HCT116 (cell line): ENCODE data around the gene NDUFS8. TPM values are rescaled to one million over a fixed set of nuclear protein-coding genes. Genes with fewer than 3 reads are reported as not detected.

Experiments used
- ATAC-seq: fragments of 200-7000 bp; cut with Tn5 transposase; 2 replicates; pipeline ENCODE4 v1.9.1; 2020; ENCODE audit warnings: mild to moderate bottlenecking, moderate library complexity
- BruUV-seq: library from RNA; stranded (reverse); fragments of 400-500 nt; replicated peaks from 2 replicates; lab custom pipeline; 2021; lab: Mats Ljungman, UMichigan
- CTCF ChIA-PET: fragments of 300-600 bp; sonication (Branson Sonifier 250); formaldehyde crosslinking; loops from one replicate; lab custom pipeline; 2021; ENCODE audit warnings: antibody characterized with exemption; lab: Charles Lee
- POLR2A ChIA-PET: fragments of 300-600, 350-600 bp; sonication (Branson Sonifier 250); formaldehyde crosslinking; loops from one replicate; lab custom pipeline; 2021; ENCODE audit warnings: antibody characterized with exemption; lab: Charles Lee
- RAD21 ChIA-PET, 2 experiments: fragments of 300-600 bp; sonication (Branson Sonifier 250); formaldehyde crosslinking; loops; one replicate each; lab custom pipeline; 2023; ENCODE audit warnings: low total read pairs in 2 of 2; ENCODE audit not compliant: uncharacterized antibody in 2 of 2, unreplicated experiment in 2 of 2, low non-redundant PET in 1 of 2; lab: Charles Lee
- DNase-seq: peaks from one replicate; pipeline ENCODE4 v3.0.0-alpha.2; 2010; ENCODE audit warnings: low read depth, low spot score
- H2AFZ ChIP-seq: fragments of 200-600 bp; shearing (Covaris generic), sonication (generic); 2 replicates; pipeline ENCODE4 v1.6.1; 2017; ENCODE audit warnings: low read depth, mixed run types, mixed read lengths, antibody characterized with exemption, low read length; ENCODE audit not compliant: poor library complexity, severe bottlenecking
- H3K27ac ChIP-seq: 2 replicates; pipeline ENCODE4 v1.5.1; 2012; ENCODE audit warnings: low read depth, low read length
- H3K27me3 ChIP-seq: fragments of 200-600 bp; sonication (generic); 2 replicates; pipeline ENCODE4 v1.6.1; 2016; ENCODE audit warnings: mixed run types, low read length, mixed read lengths; ENCODE audit not compliant: insufficient read depth
- H3K36me3 ChIP-seq, 2 experiments: fragments of 200-500 bp in 1 of 2; fragments of 200-600 bp in 1 of 2; sonication (Bioruptor generic) in 1 of 2; sonication (generic) in 1 of 2; 2 replicates each; pipeline versions ENCODE4 v1.5.1 to v1.6.1; 2014 to 2016; ENCODE audit warnings: low read length in 2 of 2, inconsistent platforms in 1 of 2, mixed read lengths in 1 of 2, mixed run types in 1 of 2; ENCODE audit not compliant: insufficient read depth in 2 of 2, control insufficient read depth in 1 of 2
- H3K4me1 ChIP-seq, 2 experiments: fragments of 200-600 bp in 1 of 2; sonication (generic) in 1 of 2; 2 replicates each; pipeline versions ENCODE4 v1.5.1 to v1.6.1; 2012 to 2017; ENCODE audit warnings: low read length in 2 of 2, inconsistent platforms in 1 of 2, mild to moderate bottlenecking in 1 of 2, mixed read lengths in 1 of 2, mixed run types in 1 of 2, moderate library complexity in 1 of 2; ENCODE audit not compliant: insufficient read depth in 2 of 2, control insufficient read depth in 1 of 2
- H3K4me2 ChIP-seq: fragments of 200-600 bp; sonication (generic); 2 replicates; pipeline ENCODE4 v1.6.1; 2017; ENCODE audit warnings: mixed run types, low read length, mixed read lengths
- H3K4me3 ChIP-seq, 2 experiments: fragments of 200-600 bp in 1 of 2; sonication (generic) in 1 of 2; replicated peaks in 1 of 2; 2 replicates each; pipeline ENCODE4 v1.5.1; 2011 to 2016; ENCODE audit warnings: low read length in 2 of 2, control low read depth in 1 of 2, low read depth in 1 of 2, mild to moderate bottlenecking in 1 of 2, mixed read lengths in 1 of 2, mixed run types in 1 of 2
- H3K79me2 ChIP-seq: fragments of 200-600 bp; sonication (generic); 2 replicates; pipeline ENCODE4 v1.6.1; 2017; ENCODE audit warnings: mild to moderate bottlenecking, mixed run types, low read length, moderate library complexity, mixed read lengths; ENCODE audit not compliant: insufficient read depth
- H3K9ac ChIP-seq: fragments of 200-600 bp; sonication (generic); 2 replicates; pipeline ENCODE4 v1.6.1; 2016; ENCODE audit warnings: low read length, mixed read lengths
- H3K9me2 ChIP-seq: fragments of 200-600 bp; sonication (generic), shearing (Covaris generic); 2 replicates; pipeline ENCODE4 v1.6.1; 2017; ENCODE audit warnings: mixed run types, mild to moderate bottlenecking, moderate library complexity; ENCODE audit not compliant: insufficient read depth
- H3K9me3 ChIP-seq, 2 experiments: fragments of 200-500 bp in 1 of 2; fragments of 200-600 bp in 1 of 2; sonication (Bioruptor generic) in 1 of 2; sonication (generic) in 1 of 2; 2 replicates each; pipeline ENCODE4 v1.6.1; 2014 to 2017; ENCODE audit warnings: low read length in 2 of 2, mixed read lengths in 2 of 2, inconsistent platforms in 1 of 2, low read depth in 1 of 2, mild to moderate bottlenecking in 1 of 2, mixed run types in 1 of 2, moderate library complexity in 1 of 2; ENCODE audit not compliant: control insufficient read depth in 1 of 2, insufficient read depth in 1 of 2
- H4K20me1 ChIP-seq: fragments of 200-600 bp; sonication (generic), shearing (Covaris generic); 2 replicates; pipeline ENCODE4 v1.6.1; 2017; ENCODE audit warnings: mixed run types, mild to moderate bottlenecking, moderate library complexity; ENCODE audit not compliant: insufficient read depth
- CBX3 ChIP-seq: IDR thresholded peaks from 2 replicates; pipeline ENCODE4 v1.6.1; 2012; ENCODE audit warnings: low read depth
- EGR1 ChIP-seq: IDR thresholded peaks from 2 replicates; pipeline ENCODE4 v1.6.1; 2012; ENCODE audit warnings: low read depth
- YY1 ChIP-seq: IDR thresholded peaks from 2 replicates; pipeline ENCODE4 v1.6.1; 2011; ENCODE audit warnings: low read length, low read depth, moderate library complexity, mild to moderate bottlenecking; ENCODE audit not compliant: insufficient replicate concordance; ENCODE audit errors: extremely low read depth
- ZBTB33 ChIP-seq: IDR thresholded peaks from 2 replicates; pipeline ENCODE4 v1.6.1; 2011; ENCODE audit warnings: mild to moderate bottlenecking, low read length, moderate library complexity; ENCODE audit not compliant: insufficient replicate concordance; ENCODE audit errors: extremely low read depth
- ZNF274 ChIP-seq: fragments of 200-500 bp; sonication (Bioruptor generic); IDR thresholded peaks from 2 replicates; pipeline ENCODE4 v1.6.1; 2014; ENCODE audit warnings: mild to moderate bottlenecking, low read depth, low read length, inconsistent platforms
- intact Hi-C: fragments of 100-400 bp; cut with micrococcal nuclease; formaldehyde crosslinking; loops from 2 replicates; pipeline ENCODE4 v1.10.0; 2022
- total RNA-seq: library from RNA; stranded (reverse); gene quantifications from one replicate; pipeline ENCODE4 v1.2.1, GENCODE V29; 2021; ENCODE audit not compliant: unreplicated experiment

The NDUFS8 gene
- total RNA-seq, 1 experiment from 2014 or later = 189 TPM

GRCh38 chr11:68016904-68017817 lies 13.3 kb upstream of the NDUFS8 start:
- Histone ChIP-seq H3K9me3 (no peaks in the 10 kb centered on the region), H3K4me1 (peaks cover 71 to 84% of the 10 kb centered on the region in 2 experiments), H3K27me3 (no peaks in the 10 kb centered on the region), H3K9me2 (no peaks in the 10 kb centered on the region), H3K79me2 (peaks cover 5% of the 10 kb centered on the region; the same call in 1 of the 2 replicates), H2AFZ (no peak overlapping the region), H3K27ac (peak overlapping the region; percentile 52; the same call in 1 of the 2 replicates), H3K4me3 (no peak overlapping the region), H3K4me2 (peak overlapping the region; percentile 70), H4K20me1 (no peaks in the 10 kb centered on the region), H3K36me3 (no peaks in the 10 kb centered on the region), H3K9ac (peak overlapping the region; percentile 45)
- ATAC-seq = no peak
- intact Hi-C loops = no loop called here
- POLR2A ChIA-PET = no interaction called here
- no peak for TF ChIP-seq YY1
- TF ChIP-seq CBX3 = no peak
- TF ChIP-seq EGR1 = no peak
- no peak for TF ChIP-seq ZBTB33
- no peak for TF ChIP-seq ZNF274
- RAD21 ChIA-PET = no interaction called here
- CTCF ChIA-PET = no interaction called here
- DNase-seq = no peak
- BruUV-seq = no TSS peak
